Measurements from ENCODE around the gene C12orf42.
"Not testable (repeated sequence)": the region's sequence is repeated elsewhere in the genome, so short reads cannot be mapped to it uniquely, and the experiment has no call there.

Gene C12orf42

DNA sequence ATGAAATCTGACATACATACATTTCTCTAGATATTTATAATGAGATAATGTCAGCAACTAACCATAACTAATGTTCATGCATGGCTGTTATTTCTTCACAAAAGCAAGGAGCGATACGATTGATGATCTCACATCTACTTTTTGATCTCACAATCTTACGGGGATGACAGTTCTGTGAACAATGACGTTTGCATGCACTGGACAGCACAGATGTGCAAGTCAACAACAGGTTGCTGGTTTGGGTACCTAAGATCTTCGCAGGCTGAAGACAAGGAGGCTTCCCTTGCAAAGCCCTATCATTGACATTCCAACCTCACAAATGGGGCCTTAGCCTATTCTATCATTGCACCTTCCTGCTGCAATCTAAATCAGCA lies 53.6 kb downstream of the C12orf42 start:
- TF ChIP-seq EZH2phosphoT487 (conservative IDR thresholded peaks at IDR 0.05; ENCODE audit: low read length) = no peak
- TF ChIP-seq, protein P1, sequence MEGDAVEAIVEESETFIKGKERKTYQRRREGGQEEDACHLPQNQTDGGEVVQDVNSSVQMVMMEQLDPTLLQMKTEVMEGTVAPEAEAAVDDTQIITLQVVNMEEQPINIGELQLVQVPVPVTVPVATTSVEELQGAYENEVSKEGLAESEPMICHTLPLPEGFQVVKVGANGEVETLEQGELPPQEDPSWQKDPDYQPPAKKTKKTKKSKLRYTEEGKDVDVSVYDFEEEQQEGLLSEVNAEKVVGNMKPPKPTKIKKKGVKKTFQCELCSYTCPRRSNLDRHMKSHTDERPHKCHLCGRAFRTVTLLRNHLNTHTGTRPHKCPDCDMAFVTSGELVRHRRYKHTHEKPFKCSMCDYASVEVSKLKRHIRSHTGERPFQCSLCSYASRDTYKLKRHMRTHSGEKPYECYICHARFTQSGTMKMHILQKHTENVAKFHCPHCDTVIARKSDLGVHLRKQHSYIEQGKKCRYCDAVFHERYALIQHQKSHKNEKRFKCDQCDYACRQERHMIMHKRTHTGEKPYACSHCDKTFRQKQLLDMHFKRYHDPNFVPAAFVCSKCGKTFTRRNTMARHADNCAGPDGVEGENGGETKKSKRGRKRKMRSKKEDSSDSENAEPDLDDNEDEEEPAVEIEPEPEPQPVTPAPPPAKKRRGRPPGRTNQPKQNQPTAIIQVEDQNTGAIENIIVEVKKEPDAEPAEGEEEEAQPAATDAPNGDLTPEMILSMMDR (IDR thresholded peaks at IDR 0.05; ENCODE audit: insufficient read depth, low read length, poor library complexity, severe bottlenecking) = no peak
- H3K9ac ChIP-seq (ENCODE audit: low read length) = no peak overlapping the region
- no peaks in the 10 kb centered on the region for H3F3A ChIP-seq (ENCODE audit: insufficient read depth)
- H2AFZ ChIP-seq (ENCODE audit: low read depth, low read length, severe bottlenecking) = no peak overlapping the region
- no peaks in the 10 kb centered on the region for H4K20me1 ChIP-seq (ENCODE audit: low read depth, low read length)
- H3K36me3 ChIP-seq (ENCODE audit: low read length) = no peaks in the 10 kb centered on the region
- no peak overlapping the region for H3K4me3 ChIP-seq (ENCODE audit: insufficient read depth, low read length, poor library complexity, severe bottlenecking)
- H3K27ac ChIP-seq (ENCODE audit: low read depth, low read length) = no peak overlapping the region
- H3K4me2 ChIP-seq (ENCODE audit: low read depth, low read length, poor library complexity, severe bottlenecking) = peak overlapping the region; percentile 9
- no peaks in the 10 kb centered on the region for H3K79me2 ChIP-seq (ENCODE audit: insufficient read depth, low read length)
- no peaks in the 10 kb centered on the region for H3K27me3 ChIP-seq (ENCODE audit: low read length)
- H3K9me2 ChIP-seq (replicated peaks; ENCODE audit: insufficient read depth, low read length) = no peaks in the 10 kb centered on the region
- no peaks in the 10 kb centered on the region for H3K9me3 ChIP-seq (ENCODE audit: insufficient read depth, low read length)

DNA sequence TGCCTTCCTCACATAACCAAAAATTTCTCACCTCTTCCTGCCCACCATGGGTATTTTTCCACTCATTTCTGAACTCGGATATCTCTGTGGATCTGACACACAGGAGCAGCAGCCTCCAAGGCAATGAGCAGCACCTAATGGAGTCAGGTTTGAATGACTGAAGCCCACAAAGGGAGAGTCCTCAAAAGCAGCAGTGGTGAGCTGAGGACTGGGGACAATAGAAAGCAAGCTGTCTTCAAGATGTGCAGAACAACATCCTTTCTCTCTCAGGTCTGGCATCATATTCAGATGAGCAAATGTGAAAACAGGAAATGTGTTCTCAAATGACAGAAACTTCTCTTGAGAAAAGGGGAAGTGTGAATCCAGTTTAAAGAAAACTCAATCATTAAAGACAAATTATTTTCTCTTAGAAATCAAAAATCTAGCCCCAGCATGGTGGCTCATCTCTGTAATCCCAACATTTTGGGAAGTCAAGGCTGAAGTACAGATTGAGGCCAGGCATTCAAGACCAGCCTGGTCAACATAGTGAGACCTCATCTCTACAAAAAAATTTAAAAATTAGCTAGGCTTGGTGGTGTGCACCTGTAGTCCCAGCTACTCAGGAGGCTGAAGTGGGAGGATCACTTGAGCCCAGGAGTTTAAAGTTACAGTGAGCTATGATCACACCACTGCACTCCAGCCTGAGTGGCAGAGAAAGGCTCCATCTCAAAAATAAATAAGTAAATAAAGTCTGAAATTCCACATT lies 54.2 kb downstream of the C12orf42 start:
- no peaks in the 10 kb centered on the region for H3K9me3 ChIP-seq (ENCODE audit: insufficient read depth, low read length)
- H3K9me2 ChIP-seq (replicated peaks; ENCODE audit: insufficient read depth, low read length) = no peaks in the 10 kb centered on the region
- H3F3A ChIP-seq (ENCODE audit: insufficient read depth) = no peaks in the 10 kb centered on the region
- H3K79me2 ChIP-seq (ENCODE audit: insufficient read depth, low read length) = no peaks in the 10 kb centered on the region
- no peaks in the 10 kb centered on the region for H3K36me3 ChIP-seq (ENCODE audit: low read length)
- H3K27me3 ChIP-seq (ENCODE audit: low read length) = no peaks in the 10 kb centered on the region
- no peak overlapping the region for H2AFZ ChIP-seq (ENCODE audit: low read depth, low read length, severe bottlenecking)
- no peak overlapping the region for H3K4me3 ChIP-seq (ENCODE audit: insufficient read depth, low read length, poor library complexity, severe bottlenecking)
- no peaks in the 10 kb centered on the region for H4K20me1 ChIP-seq (ENCODE audit: low read depth, low read length)
- no peak overlapping the region for H3K9ac ChIP-seq (ENCODE audit: low read length)
- H3K4me2 ChIP-seq (ENCODE audit: low read depth, low read length, poor library complexity, severe bottlenecking) = peak overlapping the region; percentile 9
- TF ChIP-seq, protein P1 (IDR thresholded peaks at IDR 0.05; ENCODE audit: insufficient read depth, low read length, poor library complexity, severe bottlenecking) = no peak
- TF ChIP-seq EZH2phosphoT487 (conservative IDR thresholded peaks at IDR 0.05; ENCODE audit: low read length) = no peak
- no peak overlapping the region for H3K27ac ChIP-seq (ENCODE audit: low read depth, low read length)

DNA sequence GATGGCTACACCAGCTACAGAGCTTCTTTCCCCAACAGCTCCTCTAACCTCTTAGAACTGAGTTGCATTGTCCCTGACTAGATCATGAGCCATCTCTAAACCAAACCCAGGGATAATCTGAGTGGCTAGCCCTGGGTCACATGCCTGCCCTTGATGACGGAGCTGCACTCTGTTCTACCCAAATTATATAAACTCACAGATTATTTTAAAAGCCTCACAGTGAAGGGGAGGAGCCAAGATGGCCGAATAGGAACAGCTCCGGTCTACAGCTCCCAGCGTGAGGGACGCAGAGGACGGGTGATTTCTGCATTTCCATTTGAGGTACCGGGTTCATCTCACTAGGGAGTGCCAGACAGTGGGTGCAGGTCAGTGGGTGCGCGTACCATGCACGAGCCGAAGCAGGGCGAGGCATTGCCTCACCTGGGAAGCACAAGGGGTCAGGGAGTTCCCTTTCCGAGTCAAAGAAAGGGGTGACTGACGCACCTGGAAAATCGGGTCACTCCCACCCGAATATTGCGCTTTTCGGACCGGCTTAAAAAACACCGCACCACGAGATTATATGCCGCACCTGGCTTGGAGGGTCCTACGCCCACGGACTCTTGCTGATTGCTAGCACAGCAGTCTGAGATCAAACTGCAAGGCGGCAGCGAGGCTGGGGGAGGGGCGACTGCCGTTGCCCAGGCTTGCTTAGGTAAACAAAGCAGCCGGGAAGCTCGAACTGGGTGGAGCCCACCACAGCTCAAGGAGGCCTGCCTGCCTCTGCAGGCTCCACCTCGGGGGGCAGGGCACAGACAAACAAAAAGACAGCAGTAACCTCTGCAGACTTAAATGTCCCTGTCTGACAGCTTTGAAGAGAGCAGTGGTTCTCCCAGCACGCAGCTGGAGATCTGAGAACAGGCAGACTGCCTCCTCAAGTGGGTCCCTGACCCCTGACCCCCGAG lies 61.3 kb downstream of the C12orf42 start:
- H3K27ac ChIP-seq (ENCODE audit: low read depth, low read length); H4K20me1 ChIP-seq (ENCODE audit: low read depth, low read length); H3K9ac ChIP-seq (ENCODE audit: low read length); H3K27me3 ChIP-seq (ENCODE audit: low read length); H3F3A ChIP-seq (ENCODE audit: insufficient read depth); H2AFZ ChIP-seq (ENCODE audit: low read depth, low read length, severe bottlenecking); H3K9me2 ChIP-seq (replicated peaks; ENCODE audit: insufficient read depth, low read length); H3K4me3 ChIP-seq (ENCODE audit: insufficient read depth, low read length, poor library complexity, severe bottlenecking); H3K4me2 ChIP-seq (ENCODE audit: low read depth, low read length, poor library complexity, severe bottlenecking); H3K36me3 ChIP-seq (ENCODE audit: low read length); H3K79me2 ChIP-seq (ENCODE audit: insufficient read depth, low read length); H3K9me3 ChIP-seq (ENCODE audit: insufficient read depth, low read length): not testable (repeated sequence)

DNA sequence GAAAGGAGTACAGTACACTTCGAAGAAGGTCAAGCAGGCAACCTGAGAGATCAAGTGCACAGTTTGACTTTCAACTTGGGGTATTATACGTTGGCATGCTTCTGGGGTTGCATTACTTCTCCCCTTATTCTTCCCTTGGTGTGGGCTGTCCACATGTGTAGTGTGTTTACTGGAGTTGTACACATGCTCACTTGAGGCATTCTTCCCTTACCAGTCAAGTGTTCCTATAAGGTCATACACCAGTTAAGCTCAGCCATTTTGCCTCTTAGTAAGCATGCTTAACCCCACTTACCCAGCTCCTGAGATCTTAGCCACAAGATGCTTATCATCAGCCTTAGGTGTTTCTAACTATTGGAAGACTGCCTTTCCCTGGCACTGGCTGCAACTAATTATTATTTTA lies 63.8 kb downstream of the C12orf42 start:
- Histone ChIP-seq H4K20me1 (ENCODE audit: low read depth, low read length) (no peaks in the 10 kb centered on the region), H2AFZ (ENCODE audit: low read depth, low read length, severe bottlenecking) (no peak overlapping the region), H3K4me2 (ENCODE audit: low read depth, low read length, poor library complexity, severe bottlenecking) (no peak overlapping the region), H3K9ac (ENCODE audit: low read length) (no peak overlapping the region), H3F3A (ENCODE audit: insufficient read depth) (no peaks in the 10 kb centered on the region), H3K27ac (ENCODE audit: low read depth, low read length) (no peak overlapping the region), H3K4me3 (ENCODE audit: insufficient read depth, low read length, poor library complexity, severe bottlenecking) (no peak overlapping the region), H3K36me3 (ENCODE audit: low read length) (no peaks in the 10 kb centered on the region), H3K9me3 (ENCODE audit: insufficient read depth, low read length) (no peaks in the 10 kb centered on the region), H3K27me3 (ENCODE audit: low read length) (no peaks in the 10 kb centered on the region), H3K79me2 (ENCODE audit: insufficient read depth, low read length) (no peaks in the 10 kb centered on the region), H3K9me2 (replicated peaks; ENCODE audit: insufficient read depth, low read length) (no peaks in the 10 kb centered on the region)
- TF ChIP-seq, protein P1 (IDR thresholded peaks at IDR 0.05; ENCODE audit: insufficient read depth, low read length, poor library complexity, severe bottlenecking) = no peak
- no peak for TF ChIP-seq EZH2phosphoT487 (conservative IDR thresholded peaks at IDR 0.05; ENCODE audit: low read length)
